A673 (cell line): Measurements from ENCODE around the gene NR6A1. TPM values are rescaled to one million over a fixed set of nuclear protein-coding genes. Genes with fewer than 3 reads are reported as not detected.

Experiments
- BruUV-seq: library from RNA; stranded (reverse); fragments of 400-500 nt; replicated peaks from 2 replicates; lab custom pipeline; 2021; lab: Mats Ljungman, UMichigan
- CTCF ChIA-PET: fragments of 300-600 bp; sonication (Branson Sonifier 250); formaldehyde crosslinking; loops from one replicate; lab custom pipeline; 2022; ENCODE audit warnings: antibody characterized with exemption; lab: Charles Lee
- POLR2A ChIA-PET: fragments of 300-600 bp; sonication (Branson Sonifier 250); formaldehyde crosslinking; loops from one replicate; lab custom pipeline; 2022; ENCODE audit warnings: antibody characterized with exemption; ENCODE audit not compliant: low non-redundant PET; lab: Charles Lee
- DNase-seq: peaks from one replicate; pipeline ENCODE4 v3.0.0-alpha.2; 2015; ENCODE audit warnings: low spot score
- H3K27ac ChIP-seq: fragments of 200-600 bp; sonication (generic); 2 replicates; pipeline ENCODE4 v1.5.1; 2016; ENCODE audit warnings: mixed run types, low read depth, mild to moderate bottlenecking, mixed read lengths, antibody characterized with exemption, low read length; ENCODE audit not compliant: poor library complexity, severe bottlenecking
- H3K27me3 ChIP-seq: fragments of 200-600 bp; sonication (generic); replicated peaks from 2 replicates; pipeline ENCODE4 v1.6.1; 2017; ENCODE audit warnings: mixed run types, low read depth, mild to moderate bottlenecking, mixed read lengths, antibody characterized with exemption, low read length; ENCODE audit not compliant: insufficient read depth, poor library complexity
- H3K36me3 ChIP-seq: fragments of 200-600 bp; sonication (generic); 2 replicates; pipeline ENCODE4 v1.6.1; 2016; ENCODE audit warnings: mixed run types, mild to moderate bottlenecking, mixed read lengths, antibody characterized with exemption, low read length; ENCODE audit not compliant: insufficient read depth, poor library complexity, severe bottlenecking
- H3K4me1 ChIP-seq: fragments of 200-600 bp; sonication (generic); 2 replicates; pipeline ENCODE4 v1.6.1; 2017; ENCODE audit warnings: mixed run types, mild to moderate bottlenecking, mixed read lengths, antibody characterized with exemption, low read length; ENCODE audit not compliant: insufficient read depth, poor library complexity, severe bottlenecking
- H3K4me3 ChIP-seq: fragments of 200-600 bp; sonication (generic); 2 replicates; pipeline ENCODE4 v1.5.1; 2016; ENCODE audit warnings: low read depth, mixed run types, mild to moderate bottlenecking, mixed read lengths, low read length; ENCODE audit not compliant: poor library complexity, severe bottlenecking
- H3K9me3 ChIP-seq: fragments of 200-600 bp; sonication (generic); 2 replicates; pipeline ENCODE4 v1.6.1; 2016; ENCODE audit warnings: mixed run types, low read depth, mild to moderate bottlenecking, mixed read lengths, antibody characterized with exemption, low read length; ENCODE audit not compliant: poor library complexity, severe bottlenecking
- CTCF ChIP-seq: fragments of 300-800, 200-600 bp; sonication (generic); conservative IDR thresholded peaks from 2 replicates; pipeline ENCODE4 v1.5.1; 2017; ENCODE audit warnings: low read depth, mild to moderate bottlenecking, antibody characterized with exemption, low read length, moderate library complexity, mixed read lengths
- EZH2 ChIP-seq: fragments of 200-600 bp; sonication (generic); IDR thresholded peaks from 2 replicates; pipeline ENCODE4 v1.6.1; 2017; ENCODE audit warnings: borderline replicate concordance, low read depth, mild to moderate bottlenecking, mixed read lengths, antibody characterized with exemption, low read length; ENCODE audit not compliant: poor library complexity, severe bottlenecking
- intact Hi-C: fragments of 100-400 bp; cut with micrococcal nuclease; formaldehyde crosslinking; loops from one replicate; pipeline ENCODE4 v1.10.0; 2022; ENCODE audit not compliant: unreplicated experiment
- total RNA-seq: library from RNA; stranded (reverse); gene quantifications from 2 replicates; pipeline ENCODE4 v1.2.3, GENCODE V29; 2021

The NR6A1 gene
- total RNA-seq, 1 experiment from 2014 or later: 5.3 TPM

GRCh38 chr9:124717597-124717996 lies 53.5 kb downstream of the NR6A1 start:
- Histone ChIP-seq H3K27ac (no peak overlapping the region), H3K4me1 (peaks cover 19% of the 10 kb centered on the region), H3K4me3 (no peak overlapping the region), H3K36me3 (no peaks in the 10 kb centered on the region), H3K27me3 (no peaks in the 10 kb centered on the region), H3K9me3 (no peaks in the 10 kb centered on the region)
- no peak for DNase-seq
- ChIA-PET POLR2A (no interaction called here), CTCF (no interaction called here)
- no peak for TF ChIP-seq CTCF
- no peak for TF ChIP-seq EZH2
- intact Hi-C loops: no loop called here
- BruUV-seq: no TSS peak

GRCh38 chr9:124716808-124717207 lies 54.3 kb downstream of the NR6A1 start:
- DNase-seq: no peak
- Histone ChIP-seq H3K36me3 (no peaks in the 10 kb centered on the region), H3K9me3 (no peaks in the 10 kb centered on the region), H3K4me1 (peaks cover 16% of the 10 kb centered on the region), H3K27me3 (no peaks in the 10 kb centered on the region), H3K4me3 (no peak overlapping the region), H3K27ac (no peak overlapping the region)
- no peak for TF ChIP-seq EZH2
- TF ChIP-seq CTCF: no peak
- ChIA-PET POLR2A (no interaction called here), CTCF (no interaction called here)
- no TSS peak for BruUV-seq
- intact Hi-C loops: no loop called here

GRCh38 chr9:124710766-124711165 lies 60.3 kb downstream of the NR6A1 start:
- peak; percentile 12 for DNase-seq
- Histone ChIP-seq H3K4me1 (peaks cover 9% of the 10 kb centered on the region), H3K4me3 (no peak overlapping the region), H3K27ac (no peak overlapping the region), H3K9me3 (no peaks in the 10 kb centered on the region), H3K36me3 (no peaks in the 10 kb centered on the region), H3K27me3 (no peaks in the 10 kb centered on the region)
- no TSS peak for BruUV-seq
- intact Hi-C loops: loop anchor here (5.0 kb wide), 1 partner anchor 293 kb away; the partner anchor contains the start of gene PSMB7
- TF ChIP-seq CTCF (no peak), EZH2 (no peak)
- ChIA-PET POLR2A (no interaction called here), CTCF (interaction anchor here (1.3 to 2.2 kb wide), 2 partner anchors 93 to 158 kb away, joined by 10 to 21 read pairs; no protein-coding TSS in a partner anchor)
